Esophagus (tissue), 2 donors: ENCODE data around the gene OXNAD1. TPM values are rescaled to one million over a fixed set of nuclear protein-coding genes. Genes with fewer than 3 reads are reported as not detected.

Source experiments
- H3K27ac ChIP-seq, 2 donors: one replicate each; pipeline ENCODE4 v1.5.1; 2013; ENCODE audit warnings: low read depth in 2 of 2, mild to moderate bottlenecking in 2 of 2, inconsistent platforms in 1 of 2, low read length in 1 of 2, moderate library complexity in 1 of 2
- H3K27me3 ChIP-seq, 2 donors: one replicate each; pipeline ENCODE4 v1.6.1; 2013; ENCODE audit warnings: low read length in 2 of 2, control low read depth in 1 of 2, mild to moderate bottlenecking in 1 of 2; ENCODE audit not compliant: insufficient read depth in 2 of 2, control insufficient read depth in 1 of 2
- H3K36me3 ChIP-seq, 2 donors: one replicate each; pipeline ENCODE4 v1.6.1; 2013; ENCODE audit warnings: low read length in 1 of 2; ENCODE audit not compliant: control insufficient read depth in 2 of 2, insufficient read depth in 2 of 2
- H3K4me1 ChIP-seq, 2 donors: one replicate each; pipeline ENCODE4 v1.6.1; 2013; ENCODE audit warnings: low read length in 1 of 2; ENCODE audit not compliant: control insufficient read depth in 2 of 2, insufficient read depth in 2 of 2
- H3K4me3 ChIP-seq, 2 donors: one replicate each; pipeline ENCODE4 v1.5.1; 2013; ENCODE audit warnings: low read length in 2 of 2, mild to moderate bottlenecking in 2 of 2, low read depth in 1 of 2, moderate library complexity in 1 of 2
- H3K9me3 ChIP-seq, 2 donors: one replicate each; pipeline ENCODE4 v1.6.1; 2013; ENCODE audit warnings: mild to moderate bottlenecking in 2 of 2, low read depth in 1 of 2, low read length in 1 of 2, moderate library complexity in 1 of 2; ENCODE audit not compliant: control insufficient read depth in 2 of 2, insufficient read depth in 1 of 2
- WGBS, 2 donors: extraction: QIAGEN DNeasy Blood & Tissue Kit; methylation state at CpG; one replicate each; pipeline ENCODE4 v1.1.7; 2013; 5-methylcytosine and 5-hydroxymethylcytosine counted together
- polyA plus RNA-seq, 2 donors: library from polyadenylated mRNA; stranded (reverse); fragments of 200-250 nt; gene quantifications; one replicate each; pipeline ENCODE4 v1.2.3, GENCODE V29; 2013
- donor health status: healthy with polysubstance abuse.
- donor health status: Bipolar disorder and iron deficiency.

The OXNAD1 gene
- polyA plus RNA-seq, 2 donors: 4.9 to 6.6 TPM

GRCh38 chr3:16317561-16317945 lies 52.5 kb downstream of the OXNAD1 start:
- Histone ChIP-seq H3K4me1 (peaks cover 0 to 5% of the 10 kb centered on the region in 2 donors), H3K4me3 (no peak overlapping the region), H3K27ac (no peak overlapping the region), H3K27me3 (no peaks in the 10 kb centered on the region), H3K9me3 (no peaks in the 10 kb centered on the region), H3K36me3 (peaks cover 3 to 10% of the 10 kb centered on the region in 2 donors)
- 96 to 99% methylated on average over 6 of the region's 6 CpGs for WGBS, 2 donors

GRCh38 chr3:16318176-16318575 lies 53.2 kb downstream of the OXNAD1 start:
- Histone ChIP-seq H3K9me3 (no peaks in the 10 kb centered on the region), H3K27ac (no peak overlapping the region), H3K4me3 (no peak overlapping the region), H3K4me1 (peaks cover 0 to 5% of the 10 kb centered on the region in 2 donors), H3K27me3 (no peaks in the 10 kb centered on the region), H3K36me3 (peaks cover 6 to 10% of the 10 kb centered on the region in 2 donors)
- WGBS, 2 donors: 76 to 79% methylated on average over 7 of the region's 7 CpGs

GRCh38 chr3:16319307-16319706 lies 54.3 kb downstream of the OXNAD1 start:
- WGBS, 2 donors: 68 to 72% methylated on average over 4 of the region's 4 CpGs
- Histone ChIP-seq H3K27me3 (no peaks in the 10 kb centered on the region), H3K9me3 (no peaks in the 10 kb centered on the region), H3K36me3 (peaks cover 3 to 10% of the 10 kb centered on the region in 2 donors), H3K27ac (no peak overlapping the region), H3K4me1 (peaks cover 0 to 5% of the 10 kb centered on the region in 2 donors), H3K4me3 (no peak overlapping the region)

GRCh38 chr3:16319723-16320122 lies 54.7 kb downstream of the OXNAD1 start:
- H3K9me3 ChIP-seq: no peaks in the 10 kb centered on the region
- H3K4me3 ChIP-seq: no peak overlapping the region
- peaks cover 0 to 5% of the 10 kb centered on the region in 2 donors for H3K4me1 ChIP-seq
- no peak overlapping the region for H3K27ac ChIP-seq
- H3K36me3 ChIP-seq: peaks cover 3 to 10% of the 10 kb centered on the region in 2 donors
- WGBS, 2 donors: 91 to 93% methylated on average over 4 of the region's 4 CpGs
- H3K27me3 ChIP-seq: no peaks in the 10 kb centered on the region

GRCh38 chr3:16320711-16321110 lies 55.7 kb downstream of the OXNAD1 start:
- H3K9me3 ChIP-seq: no peaks in the 10 kb centered on the region
- peaks cover 3 to 11% of the 10 kb centered on the region in 2 donors for H3K36me3 ChIP-seq
- no peak overlapping the region for H3K4me3 ChIP-seq
- no peaks in the 10 kb centered on the region for H3K27me3 ChIP-seq
- WGBS, 2 donors: 94% methylated on average over 3 of the region's 3 CpGs
- H3K27ac ChIP-seq: no peak overlapping the region
- peaks cover 0 to 5% of the 10 kb centered on the region in 2 donors for H3K4me1 ChIP-seq

GRCh38 chr3:16322189-16322588 lies 57.2 kb downstream of the OXNAD1 start:
- 61 to 72% methylated on average over 5 of the region's 5 CpGs for WGBS, 2 donors

GRCh38 chr3:16323737-16324136 lies 58.7 kb downstream of the OXNAD1 start:
- peaks cover 4 to 8% of the 10 kb centered on the region in 2 donors for H3K4me1 ChIP-seq
- no peak overlapping the region for H3K27ac ChIP-seq
- H3K9me3 ChIP-seq: no peaks in the 10 kb centered on the region
- no peak overlapping the region for H3K4me3 ChIP-seq
- H3K36me3 ChIP-seq: peaks cover 3 to 8% of the 10 kb centered on the region in 2 donors
- H3K27me3 ChIP-seq: no peaks in the 10 kb centered on the region
- 94 to 96% methylated on average over 4 of the region's 4 CpGs for WGBS, 2 donors

More at GRCh38 chr3:16322189-16322588, 57.2 kb downstream of the OXNAD1 start:
- Histone ChIP-seq H3K36me3 (peaks cover 3 to 8% of the 10 kb centered on the region in 2 donors), H3K27ac (no peak overlapping the region), H3K27me3 (no peaks in the 10 kb centered on the region), H3K9me3 (no peaks in the 10 kb centered on the region), H3K4me1 (peaks cover 0 to 8% of the 10 kb centered on the region in 2 donors), H3K4me3 (no peak overlapping the region)

- H3K4me1 ChIP-seq: peaks cover 4 to 8% of the 10 kb centered on the region in 2 donors
- no peak overlapping the region for H3K4me3 ChIP-seq
- no peaks in the 10 kb centered on the region for H3K27me3 ChIP-seq
- no peaks in the 10 kb centered on the region for H3K9me3 ChIP-seq
- no peak overlapping the region for H3K27ac ChIP-seq
- H3K36me3 ChIP-seq: peaks cover 3 to 6% of the 10 kb centered on the region in 2 donors
- 97 to 98% methylated on average over 4 of the region's 4 CpGs for whole genome bisulfite sequencing, 2 donors
These were observed 60.8 kb downstream of the OXNAD1 start for GRCh38 chr3:16325850-16326249.

GRCh38 chr3:16326724-16327349 lies 61.8 kb downstream of the OXNAD1 start:
- Histone ChIP-seq H3K27ac (no peak overlapping the region), H3K27me3 (no peaks in the 10 kb centered on the region), H3K4me3 (no peak overlapping the region), H3K4me1 (peaks cover 4 to 7% of the 10 kb centered on the region in 2 donors), H3K36me3 (peaks cover 2 to 3% of the 10 kb centered on the region in 2 donors), H3K9me3 (no peaks in the 10 kb centered on the region)
- 42 to 57% methylated on average over 15 of the region's 15 CpGs for WGBS, 2 donors

- Histone ChIP-seq H3K36me3 (peaks cover 0 to 2% of the 10 kb centered on the region in 2 donors), H3K27ac (no peak overlapping the region), H3K9me3 (no peaks in the 10 kb centered on the region), H3K4me3 (no peak overlapping the region), H3K27me3 (no peaks in the 10 kb centered on the region), H3K4me1 (peaks cover 3 to 4% of the 10 kb centered on the region in 2 donors)
- WGBS, 2 donors: 89 to 90% methylated on average over 6 of the region's 6 CpGs
These were observed 63.1 kb downstream of the OXNAD1 start for GRCh38 chr3:16328124-16328523.
